Gastrocnemius medialis (tissue), 4 donors: ENCODE data around the gene ZNF281. TPM values are rescaled to one million over a fixed set of nuclear protein-coding genes. Genes with fewer than 3 reads are reported as not detected.
A peak's percentile ranks its signal among the peaks of the same experiment; 100 is the strongest.
"Not testable (repeated sequence)": the region's sequence is repeated elsewhere in the genome, so short reads cannot be mapped to it uniquely, and the experiment has no call there.

Experiments
- ATAC-seq, 2 donors: fragments of 150-250 bp; one replicate each; pipeline ENCODE4 v1.9.1; 2016
- DNase-seq, 2 donors: peaks; one replicate each; pipeline ENCODE4 v3.0.0-alpha.2; 2019
- H3K27ac ChIP-seq, 4 donors: fragments of 200-600 bp; sonication (generic); 1 replicate in 1 of 4; 2 replicates in 3 of 4; pipeline ENCODE4 v1.5.1; 2016 to 2018; ENCODE audit warnings: mild to moderate bottlenecking in 2 of 4, moderate library complexity in 1 of 4
- H3K27me3 ChIP-seq, 3 donors: fragments of 200-600 bp; sonication (generic) in 2 of 3; 1 replicate in 1 of 3; 2 replicates in 2 of 3; pipeline versions ENCODE4 v1.5.1 to v1.6.0; 2016 to 2019; ENCODE audit warnings: mild to moderate bottlenecking in 1 of 3, moderate library complexity in 1 of 3
- H3K36me3 ChIP-seq, 2 donors: fragments of 200-600 bp; sonication (generic) in 1 of 2; one replicate each; pipeline ENCODE4 v1.5.1; 2017 to 2018
- H3K4me1 ChIP-seq, 2 donors: fragments of 200-600 bp; sonication (generic) in 1 of 2; one replicate each; pipeline ENCODE4 v1.5.1; 2016 to 2017; ENCODE audit warnings: mild to moderate bottlenecking in 2 of 2
- H3K4me3 ChIP-seq, 4 donors: fragments of 200-600 bp; sonication (generic) in 3 of 4; 1 replicate in 1 of 4; 2 replicates in 3 of 4; pipeline ENCODE4 v1.5.1; 2016 to 2019; ENCODE audit warnings: mild to moderate bottlenecking in 2 of 4
- H3K9me3 ChIP-seq, 3 donors: fragments of 200-600 bp; sonication (generic) in 2 of 3; 1 replicate in 1 of 3; 2 replicates in 2 of 3; pipeline ENCODE4 v1.5.1; 2016 to 2019
- CTCF ChIP-seq, 5 experiments: fragments of 450-650 bp in 3 of 5; fragments of 200-600 bp in 2 of 5; sonication (generic) in 2 of 5; IDR thresholded peaks in 4 of 5; conservative IDR thresholded peaks in 1 of 5; 1 replicate in 4 of 5; 2 replicates in 1 of 5; pipeline ENCODE4 v1.5.1; 2016 to 2019; ENCODE audit warnings: antibody characterized with exemption in 5 of 5, mild to moderate bottlenecking in 3 of 5, moderate library complexity in 3 of 5
- POLR2A ChIP-seq, 2 donors: fragments of 450-650 bp; IDR thresholded peaks; one replicate each; pipeline ENCODE4 v1.6.1; 2017; ENCODE audit warnings: antibody characterized with exemption in 2 of 2, mild to moderate bottlenecking in 2 of 2, moderate library complexity in 2 of 2
- in situ Hi-C, 4 donors: fragments of 200-750 bp; cut with MboI; loops; one replicate each; pipeline versions ENCODE4 v1.15.0 to v1.8.0; 2017; ENCODE audit warnings: low sequenced_read_pairs in 4 of 4
- intact Hi-C: fragments of 100-400 bp; cut with DNase I; formaldehyde crosslinking; loops from one replicate; pipeline ENCODE4 v1.15.1; 2023; ENCODE audit warnings: low total_unique reads
- total RNA-seq, 4 donors: library from RNA; depleted of rRNA; stranded (reverse); fragments of >200 nt; gene quantifications; one replicate each; pipeline versions ENCODE4 v1.1.0 to v1.2.3, GENCODE V29; 2016

Gene ZNF281
- total RNA-seq, 4 donors from 2014 or later = 4.9 to 12.4 (median 9.8) TPM

GRCh38 chr1:200444478-200444877 lies 34.6 kb upstream of the ZNF281 start:
- no peaks in the 10 kb centered on the region for H3K4me1 ChIP-seq
- TF ChIP-seq POLR2A (IDR thresholded peaks at IDR 0.05) = no peak
- no peak for TF ChIP-seq CTCF (IDR thresholded peaks at IDR 0.05 in 4 of 5, conservative IDR thresholded peaks at IDR 0.05 in 1 of 5)
- no peak overlapping the region for H3K27ac ChIP-seq
- no peak overlapping the region for H3K4me3 ChIP-seq
- intact Hi-C loops = no loop called here
- in situ Hi-C loops = no loop called here
- H3K27me3 ChIP-seq = no peaks in the 10 kb centered on the region
- no peaks in the 10 kb centered on the region for H3K9me3 ChIP-seq
- no peaks in the 10 kb centered on the region for H3K36me3 ChIP-seq
- DNase-seq (no peak), ATAC-seq (no peak)

- DNase-seq (no peak), ATAC-seq (no peak)
- TF ChIP-seq POLR2A (IDR thresholded peaks at IDR 0.05) (no peak), CTCF (IDR thresholded peaks at IDR 0.05 in 4 of 5, conservative IDR thresholded peaks at IDR 0.05 in 1 of 5) (no peak)
- in situ Hi-C loops (no loop called here), intact Hi-C loops (no loop called here)
- Histone ChIP-seq H3K4me1 (no peaks in the 10 kb centered on the region), H3K27me3 (no peaks in the 10 kb centered on the region), H3K9me3 (no peaks in the 10 kb centered on the region), H3K36me3 (no peaks in the 10 kb centered on the region), H3K27ac (no peak overlapping the region), H3K4me3 (no peak overlapping the region)
These were observed 34.0 kb upstream of the ZNF281 start for GRCh38 chr1:200443860-200444259.

DNA sequence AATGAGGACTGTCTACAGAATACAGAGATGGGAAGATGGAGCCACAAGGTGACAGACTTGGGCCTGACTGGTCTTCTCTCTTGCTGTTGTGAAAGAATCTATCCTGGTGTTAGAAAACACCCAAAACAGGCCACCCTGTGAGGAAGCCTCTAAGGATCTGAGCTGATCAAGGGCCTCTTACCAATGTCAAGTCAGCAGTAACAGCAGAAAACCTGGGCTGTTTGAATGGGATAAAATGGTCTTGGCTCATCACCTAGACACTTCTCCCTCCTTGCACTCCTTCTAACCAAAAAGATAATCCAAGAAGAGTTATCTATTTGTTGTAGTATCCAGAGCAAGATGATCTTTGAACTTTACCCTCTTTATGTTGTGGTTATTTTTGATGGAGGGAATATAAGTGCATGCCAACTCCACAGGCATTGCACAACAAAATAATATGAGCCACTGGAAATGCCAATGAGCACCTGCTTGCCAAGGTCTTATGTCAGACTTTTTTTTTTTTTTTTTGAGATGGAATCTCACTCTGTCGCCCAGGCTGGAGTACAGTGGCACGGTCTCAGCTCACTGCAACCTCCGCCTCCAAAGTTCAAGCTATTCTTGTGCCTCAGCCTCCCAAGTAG lies 32.8 kb upstream of the ZNF281 start:
- peaks cover 0 to 1% of the 10 kb centered on the region in 2 donors for H3K4me1 ChIP-seq
- in situ Hi-C loops = no loop called here
- H3K27ac ChIP-seq = no peak overlapping the region
- ATAC-seq (no peak), DNase-seq (no peak)
- H3K4me3 ChIP-seq = no peak overlapping the region
- intact Hi-C loops = no loop called here
- H3K36me3 ChIP-seq = no peaks in the 10 kb centered on the region
- H3K9me3 ChIP-seq = no peaks in the 10 kb centered on the region
- TF ChIP-seq POLR2A (IDR thresholded peaks at IDR 0.05) = no peak
- no peak for TF ChIP-seq CTCF (IDR thresholded peaks at IDR 0.05 in 4 of 5, conservative IDR thresholded peaks at IDR 0.05 in 1 of 5)
- H3K27me3 ChIP-seq = no peaks in the 10 kb centered on the region

DNA sequence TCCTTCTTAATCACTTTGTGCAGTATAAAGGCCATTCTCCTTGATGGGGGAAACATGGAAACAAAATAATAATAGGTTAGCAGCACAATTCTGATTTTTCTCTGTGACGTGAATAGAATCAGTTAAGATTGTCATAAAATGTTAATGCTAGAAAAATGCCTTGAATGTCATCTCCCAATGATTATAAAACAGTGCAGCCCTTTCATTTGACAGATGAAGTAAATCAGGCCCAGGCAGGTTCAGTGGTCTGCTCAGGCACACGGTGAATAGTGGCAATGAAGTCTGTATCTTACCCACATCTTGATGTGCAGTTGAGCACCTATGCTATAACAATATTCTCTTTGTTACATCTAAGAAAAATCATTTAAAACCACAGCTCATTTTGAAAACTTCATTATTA lies 32.2 kb upstream of the ZNF281 start:
- Histone ChIP-seq H3K27me3 (no peaks in the 10 kb centered on the region), H3K4me1 (peaks cover 0 to 4% of the 10 kb centered on the region in 2 donors), H3K27ac (no peak overlapping the region), H3K4me3 (no peak overlapping the region), H3K36me3 (no peaks in the 10 kb centered on the region), H3K9me3 (no peaks in the 10 kb centered on the region)
- DNase-seq (no peak), ATAC-seq (no peak)
- intact Hi-C loops (no loop called here), in situ Hi-C loops (no loop called here)
- TF ChIP-seq CTCF (IDR thresholded peaks at IDR 0.05 in 4 of 5, conservative IDR thresholded peaks at IDR 0.05 in 1 of 5) (no peak), POLR2A (IDR thresholded peaks at IDR 0.05) (no peak)

GRCh38 chr1:200438911-200439310 lies 29.1 kb upstream of the ZNF281 start:
- H3K9me3 ChIP-seq = no peaks in the 10 kb centered on the region
- no peak for DNase-seq
- no peak overlapping the region for H3K4me3 ChIP-seq
- no peaks in the 10 kb centered on the region for H3K36me3 ChIP-seq
- H3K27ac ChIP-seq = no peak overlapping the region
- intact Hi-C loops (no loop called here), in situ Hi-C loops (no loop called here)
- H3K27me3 ChIP-seq = no peaks in the 10 kb centered on the region
- TF ChIP-seq CTCF (IDR thresholded peaks at IDR 0.05 in 4 of 5, conservative IDR thresholded peaks at IDR 0.05 in 1 of 5) (no peak), POLR2A (IDR thresholded peaks at IDR 0.05) (no peak)
- peaks cover 0 to 4% of the 10 kb centered on the region in 2 donors for H3K4me1 ChIP-seq
- ATAC-seq = no peak

- H3K36me3 ChIP-seq, in situ Hi-C loops, ATAC-seq, H3K9me3 ChIP-seq, H3K27ac ChIP-seq, DNase-seq, intact Hi-C loops, H3K4me1 ChIP-seq, H3K27me3 ChIP-seq: not testable (repeated sequence)
- H3K4me3 ChIP-seq = peak overlapping the region in 1 of 4 donors; percentile 38
These were observed 28.6 kb upstream of the ZNF281 start for GRCh38 chr1:200438413-200438812.
